HepG2 (cell line): ENCODE results near the gene MASP2. TPM values are rescaled to one million over a fixed set of nuclear protein-coding genes. Genes with fewer than 3 reads are reported as not detected.
A peak's percentile ranks its signal among the peaks of the same experiment; 100 is the strongest.

Experiments
- ARID4A ChIP-seq: sonication (generic); formaldehyde crosslinking; IDR thresholded peaks from 2 replicates; pipeline ENCODE4 v1.5.0; 2020; ENCODE audit warnings: mild to moderate bottlenecking, missing genetic modification reagents, borderline replicate concordance
- HMGXB3 ChIP-seq: sonication (generic); formaldehyde crosslinking; IDR thresholded peaks from 2 replicates; pipeline ENCODE4 v1.4.0; 2020; ENCODE audit warnings: missing genetic modification reagents, borderline replicate concordance
- PREB ChIP-seq: sonication (generic); formaldehyde crosslinking; IDR thresholded peaks from 2 replicates; pipeline ENCODE4 v1.4.0; 2020; ENCODE audit warnings: missing genetic modification reagents
- ZNF432 ChIP-seq: sonication (generic); formaldehyde crosslinking; IDR thresholded peaks from 2 replicates; pipeline ENCODE4 v1.5.0; 2020; ENCODE audit warnings: missing genetic modification reagents, mild to moderate bottlenecking, borderline replicate concordance
- ZNF674 ChIP-seq: sonication (generic); formaldehyde crosslinking; IDR thresholded peaks from 2 replicates; pipeline ENCODE4 v1.5.0; 2020; ENCODE audit warnings: low read depth, mild to moderate bottlenecking, missing genetic modification reagents
- ZSCAN12 ChIP-seq: sonication (generic); formaldehyde crosslinking; IDR thresholded peaks from 2 replicates; pipeline ENCODE4 v1.9.0; 2021; ENCODE audit warnings: mild to moderate bottlenecking, missing genetic modification reagents
- polyA plus RNA-seq, 8 experiments: library from polyadenylated mRNA; depleted of rRNA in 3 of 8; stranded (reverse) in 7 of 8; unstranded in 1 of 8; fragments of >200 nt; fragmentation: Illumina TruSeq in 4 of 8; extraction: Trizol in 4 of 8; gene quantifications; 2 replicates each; pipeline versions ENCODE4 v1.2.1 to v1.2.3, GENCODE V29; 2011 to 2016; ENCODE audit warnings: low read depth in 4 of 8, missing spikeins in 1 of 8, mixed read lengths in 1 of 8; ENCODE audit not compliant: insufficient read depth in 1 of 8
- total RNA-seq, 5 experiments: library from RNA; depleted of rRNA; stranded (reverse); fragments of >200 nt; fragmentation: Illumina TruSeq; extraction: Trizol; gene quantifications; 2 replicates each; pipeline ENCODE4 v1.2.3, GENCODE V29; 2016; ENCODE audit warnings: low read depth in 1 of 5
- TF ChIP-seq, protein P1 (sequence below): sonication (generic); formaldehyde crosslinking; IDR thresholded peaks from 2 replicates; pipeline ENCODE4 v1.5.1; 2020; ENCODE audit warnings: mild to moderate bottlenecking, missing genetic modification reagents
- TF ChIP-seq, protein P2 (sequence below): sonication (generic); formaldehyde crosslinking; IDR thresholded peaks from 2 replicates; pipeline ENCODE4 v1.4.0; 2020; ENCODE audit warnings: missing genetic modification reagents
- TF ChIP-seq, protein P3 (sequence below): sonication (generic); formaldehyde crosslinking; IDR thresholded peaks from 2 replicates; pipeline ENCODE4 v1.4.0; 2020; ENCODE audit warnings: missing genetic modification reagents, borderline replicate concordance

The MASP2 gene
- total and polyA plus RNA-seq, 2 of the 13 experiments (the other 11 are each of a cell fraction or from before 2014, with no cell fraction given), result 7.1 to 11.8 TPM

- TF ChIP-seq, protein P1, sequence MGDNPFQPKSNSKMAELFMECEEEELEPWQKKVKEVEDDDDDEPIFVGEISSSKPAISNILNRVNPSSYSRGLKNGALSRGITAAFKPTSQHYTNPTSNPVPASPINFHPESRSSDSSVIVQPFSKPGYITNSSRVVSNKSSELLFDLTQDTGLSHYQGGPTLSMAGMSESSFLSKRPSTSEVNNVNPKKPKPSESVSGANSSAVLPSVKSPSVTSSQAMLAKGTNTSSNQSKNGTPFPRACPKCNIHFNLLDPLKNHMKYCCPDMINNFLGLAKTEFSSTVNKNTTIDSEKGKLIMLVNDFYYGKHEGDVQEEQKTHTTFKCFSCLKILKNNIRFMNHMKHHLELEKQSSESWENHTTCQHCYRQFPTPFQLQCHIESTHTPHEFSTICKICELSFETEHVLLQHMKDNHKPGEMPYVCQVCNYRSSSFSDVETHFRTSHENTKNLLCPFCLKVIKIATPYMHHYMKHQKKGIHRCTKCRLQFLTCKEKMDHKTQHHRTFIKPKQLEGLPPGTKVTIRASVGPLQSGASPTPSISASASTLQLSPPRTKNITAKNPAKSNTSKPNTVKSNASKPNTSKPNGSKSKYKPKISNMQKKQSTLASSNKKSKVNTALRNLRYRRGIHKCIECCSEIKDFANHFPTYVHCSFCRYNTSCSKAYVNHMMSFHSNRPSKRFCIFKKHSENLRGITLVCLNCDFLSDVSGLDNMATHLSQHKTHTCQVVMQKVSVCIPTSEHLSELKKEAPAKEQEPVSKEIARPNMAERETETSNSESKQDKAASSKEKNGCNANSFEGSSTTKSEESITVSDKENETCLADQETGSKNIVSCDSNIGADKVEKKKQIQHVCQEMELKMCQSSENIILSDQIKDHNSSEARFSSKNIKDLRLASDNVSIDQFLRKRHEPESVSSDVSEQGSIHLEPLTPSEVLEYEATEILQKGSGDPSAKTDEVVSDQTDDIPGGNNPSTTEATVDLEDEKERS (CRISPR knock-in tag), result no peak
- TF ChIP-seq ARID4A (CRISPR knock-in tag) (peak; percentile 22; the same call in 1 of the 2 replicates), ZNF432 (CRISPR knock-in tag) (no peak), ZNF674 (no peak), HMGXB3 (CRISPR knock-in tag) (0 out of 2 replicates have a peak, but pooled peaks have one; percentile 58), PREB (CRISPR knock-in tag) (no peak), ZSCAN12 (no peak)
- TF ChIP-seq, protein P2, sequence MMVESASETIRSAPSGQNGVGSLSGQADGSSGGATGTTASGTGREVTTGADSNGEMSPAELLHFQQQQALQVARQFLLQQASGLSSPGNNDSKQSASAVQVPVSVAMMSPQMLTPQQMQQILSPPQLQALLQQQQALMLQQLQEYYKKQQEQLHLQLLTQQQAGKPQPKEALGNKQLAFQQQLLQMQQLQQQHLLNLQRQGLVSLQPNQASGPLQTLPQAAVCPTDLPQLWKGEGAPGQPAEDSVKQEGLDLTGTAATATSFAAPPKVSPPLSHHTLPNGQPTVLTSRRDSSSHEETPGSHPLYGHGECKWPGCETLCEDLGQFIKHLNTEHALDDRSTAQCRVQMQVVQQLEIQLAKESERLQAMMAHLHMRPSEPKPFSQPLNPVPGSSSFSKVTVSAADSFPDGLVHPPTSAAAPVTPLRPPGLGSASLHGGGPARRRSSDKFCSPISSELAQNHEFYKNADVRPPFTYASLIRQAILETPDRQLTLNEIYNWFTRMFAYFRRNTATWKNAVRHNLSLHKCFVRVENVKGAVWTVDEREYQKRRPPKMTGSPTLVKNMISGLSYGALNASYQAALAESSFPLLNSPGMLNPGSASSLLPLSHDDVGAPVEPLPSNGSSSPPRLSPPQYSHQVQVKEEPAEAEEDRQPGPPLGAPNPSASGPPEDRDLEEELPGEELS (CRISPR knock-in tag), result 0 out of 2 replicates have a peak, but pooled peaks have one; percentile 30
- TF ChIP-seq, protein P3, sequence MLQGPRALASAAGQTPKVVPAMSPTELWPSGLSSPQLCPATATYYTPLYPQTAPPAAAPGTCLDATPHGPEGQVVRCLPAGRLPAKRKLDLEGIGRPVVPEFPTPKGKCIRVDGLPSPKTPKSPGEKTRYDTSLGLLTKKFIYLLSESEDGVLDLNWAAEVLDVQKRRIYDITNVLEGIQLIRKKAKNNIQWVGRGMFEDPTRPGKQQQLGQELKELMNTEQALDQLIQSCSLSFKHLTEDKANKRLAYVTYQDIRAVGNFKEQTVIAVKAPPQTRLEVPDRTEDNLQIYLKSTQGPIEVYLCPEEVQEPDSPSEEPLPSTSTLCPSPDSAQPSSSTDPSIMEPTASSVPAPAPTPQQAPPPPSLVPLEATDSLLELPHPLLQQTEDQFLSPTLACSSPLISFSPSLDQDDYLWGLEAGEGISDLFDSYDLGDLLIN, result no peak
These were observed 67.5 kb downstream of the MASP2 start (continued) for GRCh38 chr1:10979483-10979920.
